Panc1 (cell line): ENCODE measurements around the gene DAPK2. TPM values are rescaled to one million over a fixed set of nuclear protein-coding genes. Genes with fewer than 3 reads are reported as not detected.

Experiments used
- ATAC-seq: fragments of 200-7000 bp; cut with Tn5 transposase; 2 replicates; pipeline ENCODE4 v1.9.1; 2020; ENCODE audit warnings: mild to moderate bottlenecking, moderate library complexity
- BruUV-seq: library from RNA; stranded (reverse); fragments of 400-500 nt; replicated peaks from 2 replicates; lab custom pipeline; 2021; lab: Mats Ljungman, UMichigan
- CTCF ChIA-PET: fragments of 300-600 bp; sonication (Branson Sonifier 250); formaldehyde crosslinking; loops from one replicate; lab custom pipeline; 2022; ENCODE audit warnings: antibody characterized with exemption; lab: Charles Lee
- POLR2A ChIA-PET: fragments of 300-600 bp; sonication (Branson Sonifier 250); formaldehyde crosslinking; loops from one replicate; lab custom pipeline; 2022; ENCODE audit warnings: antibody characterized with exemption; lab: Charles Lee
- DNase-seq: peaks from one replicate; pipeline ENCODE4 v3.0.0-alpha.2; 2010; ENCODE audit warnings: low read depth, low spot score
- H3K27ac ChIP-seq: 2 replicates; pipeline ENCODE4 v1.5.1; 2011; ENCODE audit warnings: mild to moderate bottlenecking, low read length, inconsistent platforms
- H3K27me3 ChIP-seq: fragments of 200-500 bp; sonication (Bioruptor generic); 2 replicates; pipeline ENCODE4 v1.6.0; 2014; ENCODE audit warnings: low read length, inconsistent platforms; ENCODE audit not compliant: control insufficient read depth, insufficient read depth
- H3K36me3 ChIP-seq: fragments of 200-500 bp; sonication (Bioruptor generic); 2 replicates; pipeline ENCODE4 v1.5.1; 2014; ENCODE audit warnings: inconsistent platforms, mild to moderate bottlenecking, low read length, moderate library complexity; ENCODE audit not compliant: control insufficient read depth, insufficient read depth
- H3K4me1 ChIP-seq: 2 replicates; pipeline ENCODE4 v1.5.1; 2011; ENCODE audit warnings: inconsistent platforms, mild to moderate bottlenecking, low read length, moderate library complexity; ENCODE audit not compliant: control insufficient read depth, insufficient read depth
- H3K4me3 ChIP-seq, 2 experiments: 2 replicates each; pipeline ENCODE4 v1.5.1; 2011 to 2012; ENCODE audit warnings: low read depth in 2 of 2, low read length in 2 of 2, mild to moderate bottlenecking in 2 of 2, inconsistent platforms in 1 of 2, moderate library complexity in 1 of 2
- H3K9me3 ChIP-seq: fragments of 200-500 bp; sonication (Bioruptor generic); 2 replicates; pipeline ENCODE4 v1.5.1; 2014; ENCODE audit warnings: low read depth, mild to moderate bottlenecking, inconsistent platforms, low read length, moderate library complexity; ENCODE audit not compliant: control insufficient read depth, insufficient read depth
- CTCF ChIP-seq: fragments of 450-650 bp; IDR thresholded peaks from 2 replicates; pipeline ENCODE4 v1.5.1; 2017; ENCODE audit warnings: mild to moderate bottlenecking
- POLR2AphosphoS5 ChIP-seq: IDR thresholded peaks from 2 replicates; pipeline ENCODE4 v1.6.1; 2012; ENCODE audit warnings: mild to moderate bottlenecking, low read depth, low read length, moderate library complexity
- REST ChIP-seq, 2 experiments: IDR thresholded peaks; 2 replicates each; pipeline ENCODE4 v1.6.1; 2011 to 2012; ENCODE audit warnings: low read depth in 2 of 2, control low read depth in 1 of 2, low read length in 1 of 2, mild to moderate bottlenecking in 1 of 2, moderate library complexity in 1 of 2; ENCODE audit not compliant: insufficient read depth in 1 of 2
- SIN3A ChIP-seq: IDR thresholded peaks from 2 replicates; pipeline ENCODE4 v1.6.1; 2012; ENCODE audit warnings: low read depth, mild to moderate bottlenecking, low read length, moderate library complexity, borderline replicate concordance; ENCODE audit not compliant: insufficient read depth
- TCF7L2 ChIP-seq: IDR thresholded peaks from 2 replicates; pipeline ENCODE4 v1.6.1; 2011; ENCODE audit warnings: mild to moderate bottlenecking, low read depth, low read length, inconsistent platforms
- in situ Hi-C: cut with HindIII; loops from 2 replicates; pipeline ENCODE4 v1.10.0; 2016; ENCODE audit warnings: low sequenced_read_pairs, low pct_unique_long_range_greater_than_20kb
- intact Hi-C: fragments of 100-400 bp; cut with micrococcal nuclease; formaldehyde crosslinking; loops from one replicate; pipeline ENCODE4 v1.10.0; 2022; ENCODE audit not compliant: unreplicated experiment
- total RNA-seq: library from RNA; stranded (reverse); gene quantifications from one replicate; pipeline ENCODE4 v1.2.1, GENCODE V29; 2021; ENCODE audit not compliant: unreplicated experiment

Gene DAPK2
- total RNA-seq, 1 experiment from 2014 or later, result 10.2 TPM

- POLR2A ChIA-PET, result no interaction called here
Observed at GRCh38 chr15:64070106-64070505, 23.8 kb upstream of the DAPK2 start.

GRCh38 chr15:64068133-64068532 is 21.8 kb upstream of the DAPK2 start:
- no peak overlapping the region for H3K4me3 ChIP-seq
- ATAC-seq (no peak; the same call in 1 of the 2 replicates), DNase-seq (no peak)
- intact Hi-C loops (loop anchor here (5.0 kb wide), 3 partner anchors 176 to 456 kb away; no protein-coding TSS in a partner anchor), in situ Hi-C loops (no loop called here)
- H3K9me3 ChIP-seq, result no peaks in the 10 kb centered on the region
- TF ChIP-seq POLR2AphosphoS5, result no peak
- TF ChIP-seq SIN3A, result no peak
- TF ChIP-seq CTCF, result no peak
- TF ChIP-seq TCF7L2, result no peak
- TF ChIP-seq REST (IDR thresholded peaks at IDR 0.05; ENCODE audit: insufficient read depth in 1 of 2, low read depth in 2 of 2, low read length in 1 of 2), result no peak
- no peaks in the 10 kb centered on the region; the same call in 1 of the 2 replicates for H3K36me3 ChIP-seq
- peaks cover 25% of the 10 kb centered on the region for H3K4me1 ChIP-seq
- CTCF ChIA-PET, result interaction anchor here (0.6 to 3.5 kb wide), 4 partner anchors 22 to 458 kb away, joined by 3 to 17 read pairs (median 9); partner anchors contain the start of gene DAPK2
- no peaks in the 10 kb centered on the region for H3K27me3 ChIP-seq
- no peak overlapping the region for H3K27ac ChIP-seq
- BruUV-seq, result no TSS peak
- POLR2A ChIA-PET, result interaction anchor here (0.6 kb wide), 1 partner anchor 1424 kb away, joined by 5 read pairs; no protein-coding TSS in a partner anchor

More at GRCh38 chr15:64070106-64070505, 23.8 kb upstream of the DAPK2 start:
- H3K27ac ChIP-seq, result no peak overlapping the region; the same call in none of the 2 replicates
- in situ Hi-C loops (no loop called here), intact Hi-C loops (no loop called here)
- no peak for DNase-seq
- TF ChIP-seq CTCF (no peak), REST (IDR thresholded peaks at IDR 0.05; ENCODE audit: insufficient read depth in 1 of 2, low read depth in 2 of 2, low read length in 1 of 2) (no peak), SIN3A (no peak), TCF7L2 (no peak), POLR2AphosphoS5 (no peak)
- no peaks in the 10 kb centered on the region; the same call in 1 of the 2 replicates for H3K36me3 ChIP-seq
- no peaks in the 10 kb centered on the region for H3K27me3 ChIP-seq
- peaks cover 25% of the 10 kb centered on the region for H3K4me1 ChIP-seq
- BruUV-seq, result no TSS peak
- H3K4me3 ChIP-seq, result no peak overlapping the region
- CTCF ChIA-PET, result interaction anchor here (3.5 kb wide), 1 partner anchor 318 kb away, joined by 17 read pairs; no protein-coding TSS in a partner anchor
- H3K9me3 ChIP-seq, result no peaks in the 10 kb centered on the region
- no peak for ATAC-seq
